H1 (cell line): ENCODE results near the gene TRPM6. TPM values are rescaled to one million over a fixed set of nuclear protein-coding genes. Genes with fewer than 3 reads are reported as not detected.

Experiments used
- CTCF ChIA-PET: fragments of 300-600 bp; sonication (Branson Sonifier 250); formaldehyde crosslinking; loops from one replicate; lab custom pipeline; 2021; ENCODE audit not compliant: partially characterized antibody; lab: Charles Lee
- POLR2A ChIA-PET: fragments of 300-600 bp; sonication (Branson Sonifier 250); formaldehyde crosslinking; loops from one replicate; lab custom pipeline; 2021; ENCODE audit warnings: inconsistent platforms; ENCODE audit not compliant: partially characterized antibody; lab: Charles Lee
- DNase-seq, 2 experiments: peaks; one replicate each; pipeline versions ENCODE4 v3.0.0 to v3.0.0-alpha.2; 2010 to 2022; ENCODE audit warnings: low spot score in 2 of 2, low read depth in 1 of 2, mixed read lengths in 1 of 2
- FAIRE-seq: peaks from 2 replicates; lab custom pipeline; 2011; peaks lifted over from hg19 to GRCh38; lab: Jason Lieb, UNC
- H2AFZ ChIP-seq: 2 replicates; pipeline ENCODE4 v1.8.1; 2012; ENCODE audit warnings: low read length, inconsistent platforms
- H2AK5ac ChIP-seq: 2 replicates; pipeline ENCODE4 v1.6.1; 2013; ENCODE audit warnings: low read depth, low read length
- H2BK120ac ChIP-seq: replicated peaks from 2 replicates; pipeline ENCODE3; 2013; ENCODE audit warnings: low read depth, low read length, inconsistent platforms
- H2BK12ac ChIP-seq: 2 replicates; pipeline ENCODE4 v1.6.1; 2013; ENCODE audit warnings: low read depth, low read length
- H2BK15ac ChIP-seq: 2 replicates; pipeline ENCODE4 v1.6.1; 2013; ENCODE audit warnings: low read length
- H2BK20ac ChIP-seq: 2 replicates; pipeline ENCODE4 v1.6.1; 2013; ENCODE audit warnings: low read length
- H2BK5ac ChIP-seq: 2 replicates; pipeline ENCODE4 v1.6.1; 2013; ENCODE audit warnings: low read depth, low read length
- H3K14ac ChIP-seq: 2 replicates; pipeline ENCODE4 v1.6.1; 2013; ENCODE audit warnings: inconsistent platforms; ENCODE audit not compliant: insufficient read length
- H3K18ac ChIP-seq: 2 replicates; pipeline ENCODE4 v1.6.1; 2013; ENCODE audit warnings: low read length; ENCODE audit errors: extremely low read depth
- H3K23ac ChIP-seq: 2 replicates; pipeline ENCODE4 v1.6.1; 2013; ENCODE audit warnings: inconsistent platforms; ENCODE audit not compliant: insufficient read length
- H3K23me2 ChIP-seq: 2 replicates; pipeline ENCODE4 v1.6.1; 2013; ENCODE audit warnings: low read depth, low read length
- H3K27ac ChIP-seq: 2 replicates; pipeline ENCODE4 v1.6.1; 2011; ENCODE audit warnings: low read depth, low read length, inconsistent platforms
- H3K27me3 ChIP-seq, 4 experiments: replicated peaks in 1 of 4; 1 replicate in 1 of 4; 2 replicates in 3 of 4; pipeline versions ENCODE4 v1.6.1 to v1.8.1; 2011 to 2013; ENCODE audit warnings: low read length in 3 of 4, mild to moderate bottlenecking in 3 of 4, inconsistent platforms in 2 of 4, mixed read lengths in 2 of 4, moderate library complexity in 1 of 4; ENCODE audit not compliant: control insufficient read depth in 3 of 4, insufficient read depth in 3 of 4; ENCODE audit errors: extremely low read depth in 1 of 4
- H3K36me3 ChIP-seq, 4 experiments: 2 replicates each; pipeline versions ENCODE4 v1.6.1 to v1.8.1; 2011 to 2013; ENCODE audit warnings: mild to moderate bottlenecking in 4 of 4, low read length in 3 of 4, moderate library complexity in 2 of 4, control low read depth in 1 of 4, inconsistent platforms in 1 of 4; ENCODE audit not compliant: insufficient read depth in 4 of 4, control insufficient read depth in 2 of 4
- H3K4ac ChIP-seq: replicated peaks from 2 replicates; pipeline ENCODE3; 2013; ENCODE audit warnings: low read length, low read depth, mixed read lengths, inconsistent platforms; ENCODE audit not compliant: insufficient read length
- H3K4me1 ChIP-seq, 4 experiments: replicated peaks in 1 of 4; 1 replicate in 1 of 4; 2 replicates in 3 of 4; pipeline versions ENCODE4 v1.6.1 to v1.8.1; 2011 to 2013; ENCODE audit warnings: low read length in 3 of 4, inconsistent platforms in 2 of 4, mixed read lengths in 1 of 4; ENCODE audit not compliant: insufficient read depth in 4 of 4, control insufficient read depth in 3 of 4
- H3K4me2 ChIP-seq, 2 experiments: 2 replicates each; pipeline versions ENCODE4 v1.6.1 to v1.8.1; 2011 to 2013; ENCODE audit warnings: low read depth in 2 of 2, low read length in 2 of 2, control low read depth in 1 of 2, inconsistent platforms in 1 of 2, mild to moderate bottlenecking in 1 of 2; ENCODE audit not compliant: insufficient read depth in 1 of 2
- H3K4me3 ChIP-seq, 4 experiments: fragments of 200-600, 300-600 bp in 1 of 4; sonication (generic), shearing (Covaris generic), sonication (Bioruptor Twin) in 1 of 4; 2 replicates each; pipeline versions ENCODE4 v1.5.1 to v1.8.1; 2011 to 2016; ENCODE audit warnings: low read length in 4 of 4, low read depth in 3 of 4, control low read depth in 2 of 4, inconsistent platforms in 2 of 4, mild to moderate bottlenecking in 2 of 4, mixed read lengths in 1 of 4, moderate library complexity in 1 of 4; ENCODE audit not compliant: insufficient read depth in 2 of 4; ENCODE audit errors: extremely low read depth in 1 of 4
- H3K56ac ChIP-seq: replicated peaks from 2 replicates; pipeline ENCODE3; 2013; ENCODE audit warnings: low read depth, mild to moderate bottlenecking, mixed read lengths, low read length, inconsistent platforms; ENCODE audit not compliant: insufficient read length
- H3K79me1 ChIP-seq: 2 replicates; pipeline ENCODE4 v1.6.1; 2013; ENCODE audit warnings: low read depth, low read length, control low read depth
- H3K79me2 ChIP-seq, 2 experiments: 2 replicates each; pipeline versions ENCODE4 v1.6.1 to v1.8.1; 2012 to 2013; ENCODE audit warnings: low read length in 2 of 2, mild to moderate bottlenecking in 2 of 2, inconsistent platforms in 1 of 2; ENCODE audit not compliant: insufficient read depth in 2 of 2, control insufficient read depth in 1 of 2
- H3K9ac ChIP-seq, 4 experiments: replicated peaks in 1 of 4; 1 replicate in 1 of 4; 2 replicates in 3 of 4; pipeline versions ENCODE4 v1.6.1 to v1.8.1; 2011 to 2013; ENCODE audit warnings: low read depth in 3 of 4, low read length in 3 of 4, control low read depth in 2 of 4, mild to moderate bottlenecking in 2 of 4, moderate library complexity in 2 of 4, inconsistent platforms in 1 of 4; ENCODE audit errors: extremely low read depth in 1 of 4
- H3K9me3 ChIP-seq, 2 experiments: 2 replicates each; pipeline versions ENCODE4 v1.6.1 to v1.8.1; 2012 to 2013; ENCODE audit warnings: mild to moderate bottlenecking in 2 of 2, moderate library complexity in 2 of 2, control low read depth in 1 of 2, inconsistent platforms in 1 of 2, low read depth in 1 of 2, low read length in 1 of 2, mixed read lengths in 1 of 2; ENCODE audit not compliant: insufficient read depth in 2 of 2
- H4K20me1 ChIP-seq, 2 experiments: replicated peaks in 1 of 2; 2 replicates each; pipeline versions ENCODE3 to v1.8.1; 2011 to 2013; ENCODE audit warnings: inconsistent platforms in 2 of 2, low read length in 2 of 2, mild to moderate bottlenecking in 1 of 2; ENCODE audit not compliant: insufficient read depth in 2 of 2, control insufficient read depth in 1 of 2
- H4K5ac ChIP-seq: 2 replicates; pipeline ENCODE4 v1.6.1; 2013; ENCODE audit warnings: low read length, low read depth, mixed read lengths, inconsistent platforms; ENCODE audit not compliant: insufficient read length
- H4K8ac ChIP-seq: 2 replicates; pipeline ENCODE4 v1.8.0; 2013; ENCODE audit warnings: mild to moderate bottlenecking, moderate library complexity, low read length, inconsistent platforms; ENCODE audit not compliant: insufficient read depth; ENCODE audit errors: extremely low read depth
- H4K91ac ChIP-seq: replicated peaks from 2 replicates; pipeline ENCODE3; 2013; ENCODE audit warnings: low read length, mixed read lengths, inconsistent platforms; ENCODE audit not compliant: insufficient read length
- CHD2 ChIP-seq: IDR thresholded peaks from 2 replicates; pipeline ENCODE4 v1.6.1; 2012; ENCODE audit warnings: low read length, improper control_type of control experiment
- CREB1 ChIP-seq: IDR thresholded peaks from 2 replicates; pipeline ENCODE4 v1.6.1; 2012; ENCODE audit warnings: inconsistent platforms
- JUN ChIP-seq: IDR thresholded peaks from 2 replicates; pipeline ENCODE4 v1.6.1; 2011; ENCODE audit warnings: low read depth, mild to moderate bottlenecking, improper control_type of control experiment, low read length
- KDM1A ChIP-seq: fragments of 200-600, 300-600 bp; sonication (generic); IDR thresholded peaks from 2 replicates; pipeline ENCODE4 v1.7.1; 2016; ENCODE audit warnings: mild to moderate bottlenecking, low read length, borderline replicate concordance
- KDM4A ChIP-seq: IDR thresholded peaks from one replicate; pipeline ENCODE4 v1.7.1; 2012; ENCODE audit warnings: low read depth, mild to moderate bottlenecking, moderate library complexity, low read length, inconsistent platforms; ENCODE audit not compliant: severe bottlenecking
- MAFK ChIP-seq: IDR thresholded peaks from 2 replicates; pipeline ENCODE4 v1.6.1; 2012; ENCODE audit warnings: low read depth, mild to moderate bottlenecking, improper control_type of control experiment, low read length
- SIRT6 ChIP-seq: IDR thresholded peaks from one replicate; pipeline ENCODE4 v1.7.1; 2012; ENCODE audit warnings: low read length, inconsistent platforms
- SIX5 ChIP-seq: IDR thresholded peaks from 2 replicates; pipeline ENCODE4 v1.6.1; 2011; ENCODE audit warnings: mild to moderate bottlenecking, low read depth, low read length
- SRF ChIP-seq: IDR thresholded peaks from 2 replicates; pipeline ENCODE4 v1.6.1; 2011; ENCODE audit warnings: mild to moderate bottlenecking, low read depth, low read length, moderate library complexity
- TAF1 ChIP-seq: IDR thresholded peaks from 2 replicates; pipeline ENCODE4 v1.6.1; 2011; ENCODE audit warnings: mild to moderate bottlenecking, low read depth, low read length
- TEAD4 ChIP-seq: IDR thresholded peaks from 2 replicates; pipeline ENCODE4 v1.6.1; 2012; ENCODE audit warnings: low read depth, low read length, inconsistent platforms, mixed read lengths
- YY1 ChIP-seq: IDR thresholded peaks from 2 replicates; pipeline ENCODE4 v1.6.1; 2011; ENCODE audit warnings: low read depth, mild to moderate bottlenecking, low read length
- ZNF274 ChIP-seq: IDR thresholded peaks from 2 replicates; pipeline ENCODE4 v1.7.0; 2012; ENCODE audit warnings: low read length, borderline replicate concordance; ENCODE audit errors: extremely low read depth
- WGBS, 2 experiments: shearing (Covaris generic) in 1 of 2; methylation state at CpG; one replicate each; pipeline versions ENCODE4 v1.1.6 to v1.1.7; 2013 to 2015; ENCODE audit warnings: low lambda C conversion rate in 2 of 2, mixed read lengths in 2 of 2, inconsistent platforms in 1 of 2, low coverage in 1 of 2, missing lambda C conversion rate in 1 of 2; ENCODE audit not compliant: insufficient replicate concordance in 2 of 2, insufficient coverage in 1 of 2, insufficient read length in 1 of 2; ENCODE audit errors: extremely low coverage in 1 of 2, missing lambda C conversion rate in 1 of 2; 5-methylcytosine and 5-hydroxymethylcytosine counted together
- polyA plus RNA-seq, 7 experiments: library from polyadenylated mRNA; depleted of rRNA in 3 of 7; stranded (reverse) in 5 of 7; unstranded in 2 of 7; fragments of >200 nt in 5 of 7; fragments of 200-250 nt in 2 of 7; gene quantifications; 1 replicate in 5 of 7; 2 replicates in 1 of 7; 4 replicates in 1 of 7; pipeline versions ENCODE4 v1.2.1 to v1.2.3, GENCODE V29; 2011 to 2013; ENCODE audit warnings: missing spikeins in 2 of 7, mixed read lengths in 2 of 7
- total RNA-seq: library from RNA; stranded (reverse); fragmentation: NEBNext Ultra II Directional; extraction: Animal tissue kit (Norgen Biotek cat#: 25700); gene quantifications from 2 replicates; pipeline ENCODE4 v1.2.1, GENCODE V29; 2021
- TF ChIP-seq, protein P1 (sequence below): IDR thresholded peaks from 2 replicates; pipeline ENCODE4 v1.6.1; 2011; ENCODE audit warnings: low read length, improper control_type of control experiment
- TF ChIP-seq, protein P2 (sequence below): IDR thresholded peaks from 2 replicates; pipeline ENCODE4 v1.6.1; 2012; ENCODE audit warnings: inconsistent platforms

TRPM6 gene
- total and polyA plus RNA-seq, 2 of the 8 experiments (the other 6 are each of a cell fraction or from before 2014, with no cell fraction given): 0.45 to 1.5 TPM

DNA sequence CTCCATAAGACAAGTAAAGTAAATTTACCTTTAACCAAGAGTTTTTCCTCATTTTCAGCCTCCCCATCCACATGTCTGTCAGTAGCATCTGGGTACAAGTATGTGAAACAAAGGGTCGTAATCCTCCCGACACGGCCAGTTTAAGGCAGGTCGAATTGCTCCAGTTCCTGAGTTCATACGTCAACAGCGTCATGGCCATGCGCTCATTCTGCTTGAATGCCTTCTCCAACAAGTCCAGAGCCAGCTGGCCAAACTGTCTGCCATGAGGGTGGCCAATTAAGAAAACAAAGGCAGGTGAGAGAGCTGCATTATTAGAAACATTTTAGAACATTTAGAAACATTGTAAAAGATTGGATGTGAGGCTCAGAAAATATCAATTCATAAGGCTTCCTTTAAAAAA is 87.5 kb downstream of the TRPM6 start:
- no peak overlapping the region for H2BK5ac ChIP-seq
- no peak overlapping the region for H2BK15ac ChIP-seq
- H2BK20ac ChIP-seq: no peak overlapping the region
- no peaks in the 10 kb centered on the region for H3K23me2 ChIP-seq
- POLR2A ChIA-PET: no interaction called here
- H4K5ac ChIP-seq: no peak overlapping the region
- H2BK12ac ChIP-seq: no peak overlapping the region
- no peak overlapping the region for H3K23ac ChIP-seq
- no peak overlapping the region for H3K18ac ChIP-seq
- no peaks in the 10 kb centered on the region for H4K20me1 ChIP-seq
- no peak overlapping the region for H3K4ac ChIP-seq
- CTCF ChIA-PET: interaction anchor here (0.8 to 1.4 kb wide), 2 partner anchors 11 to 23 kb away, joined by 4 read pairs; no protein-coding TSS in a partner anchor
- no peaks in the 10 kb centered on the region for H3K9me3 ChIP-seq
- H3K14ac ChIP-seq: no peak overlapping the region
- H2AFZ ChIP-seq: no peak overlapping the region
- no peak overlapping the region for H4K8ac ChIP-seq
- no peaks in the 10 kb centered on the region for H3K27me3 ChIP-seq
- no peaks in the 10 kb centered on the region for H3K79me1 ChIP-seq
- H3K4me1 ChIP-seq: no peaks in the 10 kb centered on the region
- H4K91ac ChIP-seq: no peak overlapping the region
- FAIRE-seq: no peak
- WGBS, 2 experiments: 95% methylated on average over 7 of the region's 7 CpGs; no CpG with 5 or more reads in 1 of the 2 experiments
- no peak overlapping the region for H2BK120ac ChIP-seq
- DNase-seq: no peak
- no peak overlapping the region for H3K4me3 ChIP-seq
- no peak overlapping the region for H2AK5ac ChIP-seq
- TF ChIP-seq ZNF274 (no peak), TEAD4 (no peak), KDM4A (no peak), MAFK (no peak), YY1 (no peak), CHD2 (no peak), SIX5 (no peak), SIRT6 (no peak), JUN (no peak), TAF1 (no peak), KDM1A (no peak), CREB1 (no peak), SRF (no peak)
- TF ChIP-seq, protein P1, sequence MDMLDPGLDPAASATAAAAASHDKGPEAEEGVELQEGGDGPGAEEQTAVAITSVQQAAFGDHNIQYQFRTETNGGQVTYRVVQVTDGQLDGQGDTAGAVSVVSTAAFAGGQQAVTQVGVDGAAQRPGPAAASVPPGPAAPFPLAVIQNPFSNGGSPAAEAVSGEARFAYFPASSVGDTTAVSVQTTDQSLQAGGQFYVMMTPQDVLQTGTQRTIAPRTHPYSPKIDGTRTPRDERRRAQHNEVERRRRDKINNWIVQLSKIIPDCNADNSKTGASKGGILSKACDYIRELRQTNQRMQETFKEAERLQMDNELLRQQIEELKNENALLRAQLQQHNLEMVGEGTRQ: no peak
- TF ChIP-seq, protein P2, sequence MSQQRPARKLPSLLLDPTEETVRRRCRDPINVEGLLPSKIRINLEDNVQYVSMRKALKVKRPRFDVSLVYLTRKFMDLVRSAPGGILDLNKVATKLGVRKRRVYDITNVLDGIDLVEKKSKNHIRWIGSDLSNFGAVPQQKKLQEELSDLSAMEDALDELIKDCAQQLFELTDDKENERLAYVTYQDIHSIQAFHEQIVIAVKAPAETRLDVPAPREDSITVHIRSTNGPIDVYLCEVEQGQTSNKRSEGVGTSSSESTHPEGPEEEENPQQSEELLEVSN: no peak
- H3K27ac ChIP-seq: no peak overlapping the region
- H3K4me2 ChIP-seq: no peak overlapping the region
- H3K56ac ChIP-seq: no peak overlapping the region
- H3K36me3 ChIP-seq: no peaks in the 10 kb centered on the region
- no peak overlapping the region for H3K9ac ChIP-seq
- no peaks in the 10 kb centered on the region for H3K79me2 ChIP-seq
